Measurements from ENCODE around the gene WNT10A. TPM values are rescaled to one million over a fixed set of nuclear protein-coding genes. Genes with fewer than 3 reads are reported as not detected.

WNT10A gene
- polyA plus RNA-seq, 1 experiment: not detected

GRCh38 chr2:218871345-218872302 lies 9.0 kb upstream of the WNT10A start:
- Histone ChIP-seq H3K9me3 (ENCODE audit: control insufficient read depth, insufficient read depth, low read length) (peaks cover 3% of the 10 kb centered on the region; the same call in 1 of the 2 replicates), H3K27me3 (ENCODE audit: control insufficient read depth, insufficient read depth, low read length) (peaks cover 85% of the 10 kb centered on the region), H3K4me3 (ENCODE audit: low read depth, low read length) (no peak overlapping the region), H3K27ac (ENCODE audit: low read depth, low read length) (no peak overlapping the region)
- CTCF ChIA-PET: no interaction called here
- POLR2A ChIA-PET: no interaction called here
- TF ChIP-seq, protein P1, sequence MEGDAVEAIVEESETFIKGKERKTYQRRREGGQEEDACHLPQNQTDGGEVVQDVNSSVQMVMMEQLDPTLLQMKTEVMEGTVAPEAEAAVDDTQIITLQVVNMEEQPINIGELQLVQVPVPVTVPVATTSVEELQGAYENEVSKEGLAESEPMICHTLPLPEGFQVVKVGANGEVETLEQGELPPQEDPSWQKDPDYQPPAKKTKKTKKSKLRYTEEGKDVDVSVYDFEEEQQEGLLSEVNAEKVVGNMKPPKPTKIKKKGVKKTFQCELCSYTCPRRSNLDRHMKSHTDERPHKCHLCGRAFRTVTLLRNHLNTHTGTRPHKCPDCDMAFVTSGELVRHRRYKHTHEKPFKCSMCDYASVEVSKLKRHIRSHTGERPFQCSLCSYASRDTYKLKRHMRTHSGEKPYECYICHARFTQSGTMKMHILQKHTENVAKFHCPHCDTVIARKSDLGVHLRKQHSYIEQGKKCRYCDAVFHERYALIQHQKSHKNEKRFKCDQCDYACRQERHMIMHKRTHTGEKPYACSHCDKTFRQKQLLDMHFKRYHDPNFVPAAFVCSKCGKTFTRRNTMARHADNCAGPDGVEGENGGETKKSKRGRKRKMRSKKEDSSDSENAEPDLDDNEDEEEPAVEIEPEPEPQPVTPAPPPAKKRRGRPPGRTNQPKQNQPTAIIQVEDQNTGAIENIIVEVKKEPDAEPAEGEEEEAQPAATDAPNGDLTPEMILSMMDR (IDR thresholded peaks at IDR 0.05; ENCODE audit: low read depth, low read length): no peak
- DNase-seq (ENCODE audit: low read depth, low spot score): no peak

DNA sequence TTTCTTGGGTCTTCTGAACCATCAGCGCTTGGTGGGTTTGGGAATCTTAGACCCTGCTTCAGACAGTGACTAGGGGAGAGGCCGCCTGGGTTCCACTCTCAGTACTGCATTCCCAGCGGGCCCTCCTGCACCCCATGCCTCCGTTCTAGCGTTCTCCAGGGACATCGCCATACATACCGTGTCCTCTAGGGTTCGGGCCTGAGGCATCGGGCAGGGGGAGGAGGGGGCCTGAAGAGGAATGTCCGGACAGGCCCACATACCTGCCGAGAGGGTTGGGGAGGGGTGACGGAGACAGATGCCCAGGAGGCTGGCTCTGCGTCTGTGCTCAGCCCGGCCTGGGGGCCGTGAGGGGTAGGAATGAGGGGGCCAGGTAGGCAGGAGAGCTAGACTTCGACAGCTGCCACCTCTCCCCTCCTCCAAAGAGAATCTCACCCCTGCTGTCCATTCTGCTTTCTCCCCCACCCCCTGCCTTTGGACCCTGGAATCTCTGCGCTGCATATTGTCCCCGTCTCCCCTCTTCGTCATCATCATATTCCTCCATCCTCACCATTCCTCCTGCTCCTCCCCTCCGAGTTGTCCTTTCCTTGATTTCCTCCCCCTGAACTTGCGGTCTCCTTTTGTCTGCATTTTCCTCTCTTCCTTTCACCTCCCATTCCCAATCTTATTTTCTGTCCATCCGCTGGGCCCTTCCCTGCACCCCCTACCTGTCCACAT lies 7.8 kb upstream of the WNT10A start:
- TF ChIP-seq, protein P1 (IDR thresholded peaks at IDR 0.05; ENCODE audit: low read depth, low read length): no peak
- no peak overlapping the region for H3K27ac ChIP-seq (ENCODE audit: low read depth, low read length)
- ChIA-PET CTCF (interaction anchor here (8.9 kb wide), 1 partner anchor 24 kb away, joined by 127 read pairs; no protein-coding TSS in a partner anchor), POLR2A (no interaction called here)
- peaks cover 87% of the 10 kb centered on the region for H3K27me3 ChIP-seq (ENCODE audit: control insufficient read depth, insufficient read depth, low read length)
- no peak for DNase-seq (ENCODE audit: low read depth, low spot score)
- H3K4me3 ChIP-seq (ENCODE audit: low read depth, low read length): no peak overlapping the region
- H3K9me3 ChIP-seq (ENCODE audit: control insufficient read depth, insufficient read depth, low read length): peaks cover 3% of the 10 kb centered on the region; the same call in 1 of the 2 replicates

DNA sequence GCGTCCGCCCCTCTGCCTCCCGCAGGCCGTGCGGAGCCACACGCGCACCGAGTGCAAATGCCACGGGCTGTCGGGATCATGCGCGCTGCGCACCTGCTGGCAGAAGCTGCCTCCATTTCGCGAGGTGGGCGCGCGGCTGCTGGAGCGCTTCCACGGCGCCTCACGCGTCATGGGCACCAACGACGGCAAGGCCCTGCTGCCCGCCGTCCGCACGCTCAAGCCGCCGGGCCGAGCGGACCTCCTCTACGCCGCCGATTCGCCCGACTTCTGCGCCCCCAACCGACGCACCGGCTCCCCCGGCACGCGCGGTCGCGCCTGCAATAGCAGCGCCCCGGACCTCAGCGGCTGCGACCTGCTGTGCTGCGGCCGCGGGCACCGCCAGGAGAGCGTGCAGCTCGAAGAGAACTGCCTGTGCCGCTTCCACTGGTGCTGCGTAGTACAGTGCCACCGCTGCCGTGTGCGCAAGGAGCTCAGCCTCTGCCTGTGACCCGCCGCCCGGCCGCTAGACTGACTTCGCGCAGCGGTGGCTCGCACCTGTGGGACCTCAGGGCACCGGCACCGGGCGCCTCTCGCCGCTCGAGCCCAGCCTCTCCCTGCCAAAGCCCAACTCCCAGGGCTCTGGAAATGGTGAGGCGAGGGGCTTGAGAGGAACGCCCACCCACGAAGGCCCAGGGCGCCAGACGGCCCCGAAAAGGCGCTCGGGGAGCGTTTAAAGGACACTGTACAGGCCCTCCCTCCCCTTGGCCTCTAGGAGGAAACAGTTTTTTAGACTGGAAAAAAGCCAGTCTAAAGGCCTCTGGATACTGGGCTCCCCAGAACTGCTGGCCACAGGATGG lies 7.1 kb upstream of the WNT10A start:
- POLR2A ChIA-PET: no interaction called here
- DNase-seq (ENCODE audit: low read depth, low spot score): no peak
- CTCF ChIA-PET: interaction anchor here (1.1 to 8.9 kb wide), 3 partner anchors 13 to 24 kb away, joined by 5 to 127 read pairs (median 55); no protein-coding TSS in a partner anchor
- Histone ChIP-seq H3K4me3 (ENCODE audit: low read depth, low read length) (no peak overlapping the region), H3K27ac (ENCODE audit: low read depth, low read length) (no peak overlapping the region), H3K9me3 (ENCODE audit: control insufficient read depth, insufficient read depth, low read length) (peaks cover 3% of the 10 kb centered on the region; the same call in 1 of the 2 replicates), H3K27me3 (ENCODE audit: control insufficient read depth, insufficient read depth, low read length) (peaks cover 85% of the 10 kb centered on the region)
- TF ChIP-seq, protein P1 (IDR thresholded peaks at IDR 0.05; ENCODE audit: low read depth, low read length): no peak

DNA sequence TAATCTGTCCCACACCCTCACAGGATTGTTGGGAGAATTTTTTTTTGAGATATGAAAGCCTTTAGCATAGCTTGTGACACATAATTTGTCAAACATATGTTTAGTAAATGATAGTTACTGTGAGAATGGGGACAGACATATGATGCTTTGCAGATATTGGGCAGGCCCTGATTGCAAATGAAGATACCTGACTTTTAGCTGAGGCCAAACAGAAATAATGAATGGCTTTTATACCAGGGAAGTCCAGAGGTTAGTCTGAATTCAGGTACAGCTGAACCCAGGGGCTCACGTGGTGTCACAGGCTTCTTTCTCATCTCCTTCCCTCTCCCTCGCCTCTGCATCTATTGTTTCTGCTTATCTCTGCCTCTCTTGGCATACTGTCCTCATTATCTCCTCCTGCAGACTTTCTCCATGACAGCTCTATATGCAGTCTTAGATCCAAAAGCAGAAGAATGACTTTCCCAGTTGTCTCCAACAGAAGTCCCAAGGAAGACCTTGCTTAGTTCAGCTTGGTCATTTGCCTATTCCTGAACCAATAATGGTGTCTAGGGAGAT lies 4.9 kb upstream of the WNT10A start:
- no peak for DNase-seq (ENCODE audit: low read depth, low spot score)
- no peak overlapping the region for H3K27ac ChIP-seq (ENCODE audit: low read depth, low read length)
- H3K27me3 ChIP-seq (ENCODE audit: control insufficient read depth, insufficient read depth, low read length): peaks cover 82% of the 10 kb centered on the region
- ChIA-PET POLR2A (no interaction called here), CTCF (interaction anchor here (0.6 to 8.9 kb wide), 28 partner anchors 7 to 436 kb away, joined by 3 to 127 read pairs (median 4); partner anchors contain the start of gene WNT6)
- peaks cover 3% of the 10 kb centered on the region; the same call in 1 of the 2 replicates for H3K9me3 ChIP-seq (ENCODE audit: control insufficient read depth, insufficient read depth, low read length)
- TF ChIP-seq, protein P1 (IDR thresholded peaks at IDR 0.05; ENCODE audit: low read depth, low read length): no peak
- no peak overlapping the region for H3K4me3 ChIP-seq (ENCODE audit: low read depth, low read length)

All from AG04450 (cell line).